Adrenal gland (tissue), 12 donors: ENCODE results near the gene HTR4. TPM values are rescaled to one million over a fixed set of nuclear protein-coding genes. Genes with fewer than 3 reads are reported as not detected.

Experiments used
- DNase-seq, 7 donors: peaks; one replicate each; pipeline ENCODE4 v3.0.0-alpha.2; 2019 to 2020
- H3K27ac ChIP-seq, 5 donors: fragments of 200-600 bp; sonication (generic) in 4 of 5; 1 replicate in 3 of 5; 2 replicates in 2 of 5; pipeline versions ENCODE4 v1.5.1 to v1.8.0; 2016 to 2020; ENCODE audit warnings: mild to moderate bottlenecking in 1 of 5
- H3K27me3 ChIP-seq: fragments of 200-600 bp; 2 replicates; pipeline ENCODE4 v1.8.0; 2021
- H3K36me3 ChIP-seq, 2 donors: fragments of 200-600 bp; replicated peaks in 1 of 2; 1 replicate in 1 of 2; 2 replicates in 1 of 2; pipeline versions ENCODE4 v1.5.1 to v1.8.0; 2018 to 2022
- H3K4me1 ChIP-seq, 2 donors: fragments of 200-600 bp; replicated peaks in 1 of 2; 1 replicate in 1 of 2; 2 replicates in 1 of 2; pipeline versions ENCODE4 v1.5.1 to v1.8.0; 2018 to 2021
- H3K4me3 ChIP-seq, 4 donors: fragments of 200-600 bp; sonication (generic) in 3 of 4; one replicate each; pipeline ENCODE4 v1.5.1; 2016 to 2018
- H3K9me3 ChIP-seq, 3 donors: fragments of 200-600 bp; sonication (generic) in 1 of 3; replicated peaks in 1 of 3; 1 replicate in 2 of 3; 2 replicates in 1 of 3; pipeline versions ENCODE4 v1.5.1 to v1.8.0; 2016 to 2021
- POLR2A ChIP-seq, 2 donors: fragments of 450-650 bp; IDR thresholded peaks; one replicate each; pipeline ENCODE4 v1.6.1; 2017; ENCODE audit warnings: antibody characterized with exemption in 2 of 2, mild to moderate bottlenecking in 2 of 2, moderate library complexity in 1 of 2
- WGBS, 4 donors: extraction: QIAGEN DNeasy Blood & Tissue Kit in 2 of 4; methylation state at CpG; one replicate each; pipeline versions ENCODE4 v1.1.5 to v1.1.7; 2013 to 2017; 5-methylcytosine and 5-hydroxymethylcytosine counted together
- intact Hi-C, 2 donors: fragments of 100-400 bp; cut with DNase I; formaldehyde crosslinking; loops; one replicate each; pipeline versions ENCODE4 v1.14.1 to v1.15.0; 2022 to 2023
- polyA plus RNA-seq, 3 donors: library from polyadenylated mRNA; stranded (reverse); fragments of 200-250 nt in 2 of 3; fragments of 350-450 nt in 1 of 3; fragmentation: Illumina TruSeq in 1 of 3; extraction: RNeasy Lipid Tissue Mini Kit (QIAGEN cat#74804) in 1 of 3; gene quantifications; one replicate each; pipeline ENCODE4 v1.2.3, GENCODE V29; 2013 to 2014
- total RNA-seq, 9 donors: library from RNA; depleted of rRNA in 4 of 9; stranded (reverse); fragments of >200 nt in 4 of 9; fragments of 120-200 nt in 1 of 9; fragmentation: NEBNext Ultra II Directional in 1 of 9; extraction: Animal tissue kit (Norgen Biotek cat#: 25700) in 1 of 9; gene quantifications; one replicate each; pipeline versions ENCODE4 v1.1.0 to v1.2.4, GENCODE V29; 2013 to 2023
- TF ChIP-seq, protein P1 (sequence below), 6 experiments: fragments of 450-650 bp in 4 of 6; fragments of 200-600 bp in 2 of 6; sonication (generic) in 1 of 6; IDR thresholded peaks; 1 replicate in 5 of 6; 2 replicates in 1 of 6; pipeline versions ENCODE4 v1.5.1 to v1.8.0; 2016 to 2021; ENCODE audit warnings: antibody characterized with exemption in 6 of 6, mild to moderate bottlenecking in 2 of 6, moderate library complexity in 1 of 6
- donor health status: healthy with polysubstance abuse.
- donor health status: Bipolar disorder and iron deficiency.
- donor health status: DM: yes; HTN: yes; CAD: no.
- donor health status: DM: no; HTN: no; CAD: no.
- donor health status: DM: no; HTN: no; CAD: no.
- donor health status: DM: yes; HTN: yes; CAD: no.

HTR4 gene
- total and polyA plus RNA-seq, 12 donors: 0.11 to 2.6 (median 0.83) TPM; not detected in 1

DNA sequence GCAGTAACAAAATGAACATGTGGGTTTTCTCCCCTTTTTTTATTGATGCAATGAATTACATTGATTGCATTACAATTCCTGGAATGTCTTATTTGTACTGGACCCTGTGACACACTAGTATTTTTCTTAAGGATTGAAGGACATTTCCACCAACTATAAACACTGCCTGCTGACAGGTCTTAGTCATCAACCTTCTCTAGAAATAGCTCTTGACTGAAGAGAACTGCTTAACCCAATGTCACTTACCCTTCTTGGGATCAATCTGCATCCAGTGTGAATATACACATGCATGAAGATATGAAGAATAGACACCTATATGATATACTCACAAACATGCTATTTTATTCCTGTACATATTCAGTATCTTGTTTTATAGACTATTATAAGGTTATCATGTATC lies 140.0 kb downstream of the HTR4 start:
- DNase-seq: no peak
- H3K9me3 ChIP-seq: peaks cover 0 to 6% (median 0%) of the 10 kb centered on the region in 3 donors
- no peak overlapping the region for H3K27ac ChIP-seq
- H3K36me3 ChIP-seq: no peaks in the 10 kb centered on the region
- H3K27me3 ChIP-seq: no peaks in the 10 kb centered on the region
- intact Hi-C loops: no loop called here
- H3K4me1 ChIP-seq: no peaks in the 10 kb centered on the region
- no peak overlapping the region for H3K4me3 ChIP-seq
- no peak for TF ChIP-seq POLR2A (IDR thresholded peaks at IDR 0.05)
- TF ChIP-seq, protein P1, sequence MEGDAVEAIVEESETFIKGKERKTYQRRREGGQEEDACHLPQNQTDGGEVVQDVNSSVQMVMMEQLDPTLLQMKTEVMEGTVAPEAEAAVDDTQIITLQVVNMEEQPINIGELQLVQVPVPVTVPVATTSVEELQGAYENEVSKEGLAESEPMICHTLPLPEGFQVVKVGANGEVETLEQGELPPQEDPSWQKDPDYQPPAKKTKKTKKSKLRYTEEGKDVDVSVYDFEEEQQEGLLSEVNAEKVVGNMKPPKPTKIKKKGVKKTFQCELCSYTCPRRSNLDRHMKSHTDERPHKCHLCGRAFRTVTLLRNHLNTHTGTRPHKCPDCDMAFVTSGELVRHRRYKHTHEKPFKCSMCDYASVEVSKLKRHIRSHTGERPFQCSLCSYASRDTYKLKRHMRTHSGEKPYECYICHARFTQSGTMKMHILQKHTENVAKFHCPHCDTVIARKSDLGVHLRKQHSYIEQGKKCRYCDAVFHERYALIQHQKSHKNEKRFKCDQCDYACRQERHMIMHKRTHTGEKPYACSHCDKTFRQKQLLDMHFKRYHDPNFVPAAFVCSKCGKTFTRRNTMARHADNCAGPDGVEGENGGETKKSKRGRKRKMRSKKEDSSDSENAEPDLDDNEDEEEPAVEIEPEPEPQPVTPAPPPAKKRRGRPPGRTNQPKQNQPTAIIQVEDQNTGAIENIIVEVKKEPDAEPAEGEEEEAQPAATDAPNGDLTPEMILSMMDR (IDR thresholded peaks at IDR 0.05): no peak

DNA sequence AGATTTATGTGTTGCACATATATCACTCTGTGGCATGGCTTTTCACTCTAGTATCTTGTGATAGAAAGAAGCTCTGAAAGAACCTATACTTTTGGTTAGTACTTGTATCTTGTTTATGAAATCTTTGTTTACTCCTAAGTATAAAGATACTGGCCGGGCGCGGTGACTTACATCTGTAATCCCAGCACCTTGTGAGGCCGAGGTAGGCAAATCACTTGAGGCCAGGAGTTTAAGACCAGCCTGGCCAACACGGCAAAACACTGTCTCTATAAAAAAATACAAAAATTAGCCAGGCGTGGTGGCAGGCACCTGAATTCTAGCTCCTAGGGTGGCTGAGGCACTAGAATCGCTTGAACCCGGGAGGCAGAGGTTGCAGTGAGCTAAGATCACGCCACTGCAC lies 141.8 kb downstream of the HTR4 start:
- TF ChIP-seq, protein P1 (IDR thresholded peaks at IDR 0.05): no peak
- TF ChIP-seq POLR2A (IDR thresholded peaks at IDR 0.05): no peak
- intact Hi-C loops: no loop called here
- 88 to 95% (median 92%) methylated on average over 9 of the region's 9 CpGs for WGBS, 4 donors
- Histone ChIP-seq H3K4me1 (no peaks in the 10 kb centered on the region), H3K36me3 (no peaks in the 10 kb centered on the region), H3K27me3 (no peaks in the 10 kb centered on the region), H3K4me3 (no peak overlapping the region), H3K27ac (no peak overlapping the region), H3K9me3 (peaks cover 0 to 6% (median 0%) of the 10 kb centered on the region in 3 donors)
- DNase-seq: no peak

DNA sequence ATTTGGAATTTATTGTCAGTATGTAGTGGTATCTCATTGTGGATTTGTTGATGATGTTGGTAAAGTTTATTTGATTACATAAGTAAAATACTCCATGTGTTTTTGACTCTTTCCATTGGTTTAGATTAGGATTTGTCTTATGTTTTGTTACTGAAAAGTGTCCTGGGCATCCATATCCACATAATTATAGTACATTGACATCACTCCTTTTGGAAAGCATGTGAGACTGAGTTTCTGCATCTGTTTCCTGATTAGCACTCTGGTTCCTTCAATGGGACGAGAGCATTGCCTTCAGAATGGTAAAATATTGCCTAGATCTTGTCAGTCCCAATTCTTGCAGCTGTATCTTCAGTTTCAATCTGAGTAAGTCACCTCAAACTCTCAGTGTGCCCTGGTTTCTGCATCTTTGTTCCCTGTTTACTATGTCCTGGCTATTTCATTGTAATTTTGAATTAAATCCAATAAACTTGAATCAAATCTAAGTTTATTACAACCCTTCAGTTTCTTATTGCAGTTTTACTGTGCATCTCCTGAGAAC lies 142.4 kb downstream of the HTR4 start:
- Histone ChIP-seq H3K4me3 (no peak overlapping the region), H3K27ac (no peak overlapping the region), H3K36me3 (no peaks in the 10 kb centered on the region), H3K9me3 (peaks cover 0 to 6% (median 0%) of the 10 kb centered on the region in 3 donors), H3K4me1 (no peaks in the 10 kb centered on the region), H3K27me3 (no peaks in the 10 kb centered on the region)
- WGBS, 4 donors: 22 to 53% (median 31%) methylated on average over 1 of the region's 1 CpG
- intact Hi-C loops: no loop called here
- no peak for DNase-seq
- TF ChIP-seq, protein P1 (IDR thresholded peaks at IDR 0.05): no peak
- no peak for TF ChIP-seq POLR2A (IDR thresholded peaks at IDR 0.05)

DNA sequence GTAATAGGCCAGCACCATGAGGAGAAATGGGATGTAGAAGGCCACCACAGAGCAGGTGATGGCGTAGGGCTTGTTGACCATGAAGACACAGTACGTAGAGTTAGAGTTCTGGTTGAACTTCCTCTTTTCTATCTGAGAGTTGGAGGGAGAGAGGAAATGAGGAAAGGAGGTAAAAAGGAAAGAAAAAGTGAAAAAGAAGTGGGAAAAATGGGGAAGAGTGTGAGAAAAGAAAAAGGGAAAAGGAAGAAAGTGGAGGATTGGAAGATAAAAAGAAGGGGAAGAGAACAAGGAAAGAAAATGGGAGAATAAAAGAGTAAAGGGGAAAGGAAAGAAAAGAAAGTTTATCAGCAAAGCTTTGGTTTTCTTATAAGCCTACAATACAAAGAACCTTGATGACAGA lies 144.4 kb downstream of the HTR4 start:
- Histone ChIP-seq H3K27ac (no peak overlapping the region), H3K9me3 (no peaks in the 10 kb centered on the region), H3K4me3 (no peak overlapping the region), H3K27me3 (no peaks in the 10 kb centered on the region), H3K4me1 (no peaks in the 10 kb centered on the region), H3K36me3 (no peaks in the 10 kb centered on the region)
- DNase-seq: no peak
- TF ChIP-seq, protein P1 (IDR thresholded peaks at IDR 0.05): no peak
- TF ChIP-seq POLR2A (IDR thresholded peaks at IDR 0.05): no peak
- intact Hi-C loops: no loop called here
- 79 to 94% (median 86%) methylated on average over 2 of the region's 2 CpGs for WGBS, 4 donors
